ENCODE results near the gene FOSL2. TPM values are rescaled to one million over a fixed set of nuclear protein-coding genes. Genes with fewer than 3 reads are reported as not detected.

The FOSL2 gene
- total RNA-seq, result 58.6 and 103 TPM in 2 replicates

DNA sequence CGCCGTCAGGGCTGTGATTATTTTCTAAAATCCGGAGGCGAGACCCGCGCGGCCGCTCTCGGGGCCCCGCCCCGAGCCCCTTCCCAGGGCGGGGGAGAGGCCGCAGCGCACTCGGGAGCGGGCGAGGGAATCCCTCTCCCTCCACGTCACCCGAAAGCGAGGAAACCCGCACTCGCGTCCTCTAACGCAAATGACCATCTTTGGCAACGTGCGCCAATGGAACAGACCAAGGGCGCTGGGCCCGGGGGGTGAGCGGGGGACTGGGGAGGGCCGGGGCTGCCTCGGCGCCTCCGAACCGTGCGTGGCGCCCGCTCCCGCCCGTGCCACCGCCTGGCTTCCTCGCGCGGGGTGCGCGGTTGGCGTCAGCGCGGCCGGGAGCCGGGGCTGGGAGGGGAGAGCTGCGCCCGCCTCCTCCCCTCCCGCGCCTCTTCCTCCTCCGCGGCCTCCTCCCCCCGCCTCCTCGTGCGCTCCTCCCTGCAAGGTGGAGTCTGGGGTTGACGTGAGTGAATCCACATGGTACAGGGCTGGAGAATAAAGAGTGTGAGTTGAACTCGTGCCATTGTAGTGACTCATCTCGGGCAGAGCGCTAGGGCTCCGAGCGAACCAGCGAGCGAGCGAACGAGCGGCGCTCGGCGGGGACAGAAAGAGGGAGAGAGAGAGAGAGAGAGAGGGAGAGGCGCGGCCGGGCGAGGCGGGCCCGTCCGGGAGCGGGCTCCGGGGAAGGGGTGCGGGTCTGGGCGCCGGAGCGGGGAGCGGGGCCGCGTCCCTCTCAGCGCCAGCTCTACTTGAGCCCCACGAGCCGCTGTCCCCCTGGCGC, at the start of gene FOSL2:
Gene FOSL2, plus strand, starts transcription at position 562 of the 817 bp plus-strand sequence. CDS start 863 bp downstream, outside the sequence.
- peak; percentile 97 for DNase-seq (ENCODE audit: extremely low read depth, low read depth, low spot score)

- DNase-seq (ENCODE audit: extremely low read depth, low read depth, low spot score), result no peak
These were observed 49.3 kb upstream of the FOSL2 start for GRCh38 chr2:28343184-28343942.

DNA sequence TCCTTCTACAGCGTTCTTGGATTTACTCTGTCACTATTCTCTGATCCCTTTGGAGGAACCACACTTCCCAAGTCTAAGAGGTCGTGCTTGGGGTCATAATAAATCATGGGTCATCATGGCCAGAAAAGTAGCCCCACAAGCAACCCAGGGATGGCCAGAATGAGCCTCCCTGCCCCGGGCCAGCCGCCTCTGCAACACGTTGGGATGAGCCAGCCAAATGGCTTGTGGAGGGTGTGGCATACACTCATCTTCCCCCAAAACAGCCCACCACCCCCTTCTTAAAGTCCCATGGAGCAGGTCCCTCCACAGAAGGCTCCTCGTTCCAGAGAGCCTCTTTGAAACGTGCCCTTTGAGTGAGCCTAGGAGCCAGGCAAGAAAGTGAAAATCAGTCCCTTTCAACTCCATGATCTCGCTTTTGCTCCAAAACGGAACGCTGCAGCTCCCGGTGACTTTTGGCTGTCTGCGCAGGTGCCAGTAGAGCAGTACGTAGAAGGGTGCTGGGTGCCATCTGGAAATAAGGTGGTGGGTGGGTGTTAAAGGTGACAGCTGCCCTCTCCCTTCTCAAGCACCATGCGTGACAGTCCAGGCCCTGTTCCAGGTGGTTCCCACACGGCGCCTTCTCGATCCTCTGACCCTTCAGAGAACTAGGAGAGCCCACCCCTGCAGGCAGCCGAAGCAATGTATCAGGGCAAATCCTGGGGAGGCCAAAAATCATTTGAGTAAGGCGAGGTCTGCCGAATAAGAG, 48.5 kb upstream of the FOSL2 start:
- DNase-seq (ENCODE audit: extremely low read depth, low read depth, low spot score), result no peak

DNA sequence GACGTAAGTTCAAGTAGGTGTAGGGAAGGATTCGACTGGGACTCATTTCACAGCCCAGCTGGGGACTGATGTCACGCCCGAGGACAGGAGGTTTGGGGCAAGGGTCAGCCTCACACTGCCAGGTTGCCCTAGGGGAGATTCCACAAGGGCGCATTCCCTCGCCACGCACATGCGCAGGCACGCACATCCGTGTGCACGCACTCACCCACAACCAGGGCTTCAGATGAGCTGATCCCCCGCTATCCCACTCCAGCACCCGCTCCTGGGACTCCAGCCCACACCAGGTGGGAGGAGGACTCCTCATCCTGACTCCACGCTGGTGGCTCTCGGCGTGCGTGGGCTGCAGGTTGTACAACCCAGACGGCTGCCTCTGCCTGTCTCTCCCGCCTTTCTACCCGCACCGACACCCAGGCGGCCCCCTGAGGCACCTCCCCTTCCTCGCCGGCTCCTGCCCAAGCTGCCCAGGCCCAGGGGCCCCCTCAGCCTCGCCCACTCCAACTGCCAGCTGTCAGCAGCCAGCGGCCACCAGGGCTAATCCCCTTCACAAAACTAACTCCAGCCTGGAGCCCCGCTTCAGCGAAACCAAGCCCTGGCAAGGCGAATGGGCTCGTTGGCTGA, 47.8 kb upstream of the FOSL2 start:
- DNase-seq (ENCODE audit: extremely low read depth, low read depth, low spot score), result no peak

DNA sequence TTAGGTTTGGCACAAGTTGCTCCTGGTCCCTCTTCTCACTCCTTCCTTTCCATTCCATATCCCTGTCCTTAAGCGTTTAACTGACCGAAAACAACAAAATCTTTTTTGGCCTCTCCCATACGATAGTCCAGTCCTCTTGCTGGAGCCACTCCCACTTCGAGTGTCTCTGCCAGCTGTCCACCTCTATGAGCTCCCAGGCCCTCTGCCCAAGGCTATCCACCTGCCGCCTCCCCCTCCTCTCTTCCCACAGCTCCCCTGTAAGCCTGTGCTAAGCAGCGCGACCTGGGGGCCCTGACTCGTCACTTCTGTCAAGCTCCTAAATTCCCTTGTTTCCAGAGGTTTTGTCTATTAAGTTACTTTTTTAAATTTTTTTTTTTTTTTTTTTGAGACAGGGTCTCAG, 47.0 kb upstream of the FOSL2 start:
- no peak for DNase-seq (ENCODE audit: extremely low read depth, low read depth, low spot score)

GRCh38 chr2:28346587-28346986, 46.1 kb upstream of the FOSL2 start:
- DNase-seq (ENCODE audit: extremely low read depth, low read depth, low spot score), result no peak

- DNase-seq (ENCODE audit: extremely low read depth, low read depth, low spot score), result no peak
These were observed 45.5 kb upstream of the FOSL2 start for GRCh38 chr2:28347193-28347592.

- DNase-seq (ENCODE audit: extremely low read depth, low read depth, low spot score), result no peak
These were observed 45.1 kb upstream of the FOSL2 start for GRCh38 chr2:28347596-28347995.

DNA sequence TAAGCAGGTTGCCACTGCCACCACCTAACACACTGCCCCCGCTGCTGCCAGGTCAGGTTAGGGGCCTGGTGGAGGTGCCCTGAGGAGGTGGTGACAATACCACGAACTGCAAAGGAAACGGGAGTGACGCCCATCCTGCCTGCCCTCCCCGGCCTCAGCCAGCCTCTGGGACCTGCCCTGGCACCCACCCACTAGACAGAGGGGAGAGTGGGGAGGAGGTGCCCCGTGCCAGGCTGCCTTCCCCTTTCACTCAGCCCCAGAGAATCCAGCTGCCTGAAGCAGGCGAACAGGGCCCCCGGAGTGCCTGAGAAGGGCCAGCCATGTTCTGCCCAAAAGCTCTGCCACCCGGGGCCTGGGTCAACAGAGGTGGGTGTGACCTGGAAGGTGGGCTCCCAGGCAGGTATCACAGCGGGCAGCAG, 44.5 kb upstream of the FOSL2 start:
- DNase-seq (ENCODE audit: extremely low read depth, low read depth, low spot score), result no peak

DNA sequence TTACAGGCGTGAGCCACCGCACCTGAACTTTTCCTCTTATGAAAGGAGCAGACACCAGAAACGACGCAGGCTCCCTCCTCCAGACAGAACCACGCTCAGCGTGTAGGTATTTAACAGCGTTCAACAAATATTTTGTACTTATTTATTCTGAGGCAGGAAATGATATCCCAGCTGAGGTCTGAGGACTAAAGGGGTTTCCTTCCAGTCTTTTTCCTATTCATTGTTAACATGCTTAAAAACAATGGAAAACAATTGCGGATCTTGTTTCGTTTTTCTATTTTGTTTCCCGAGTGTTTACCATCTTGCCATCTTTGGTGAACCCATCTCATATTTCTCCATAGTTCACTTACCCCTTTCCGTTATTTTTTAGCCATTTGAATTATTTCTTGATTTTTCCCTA, 43.7 kb upstream of the FOSL2 start:
- DNase-seq (ENCODE audit: extremely low read depth, low read depth, low spot score), result no peak

DNA sequence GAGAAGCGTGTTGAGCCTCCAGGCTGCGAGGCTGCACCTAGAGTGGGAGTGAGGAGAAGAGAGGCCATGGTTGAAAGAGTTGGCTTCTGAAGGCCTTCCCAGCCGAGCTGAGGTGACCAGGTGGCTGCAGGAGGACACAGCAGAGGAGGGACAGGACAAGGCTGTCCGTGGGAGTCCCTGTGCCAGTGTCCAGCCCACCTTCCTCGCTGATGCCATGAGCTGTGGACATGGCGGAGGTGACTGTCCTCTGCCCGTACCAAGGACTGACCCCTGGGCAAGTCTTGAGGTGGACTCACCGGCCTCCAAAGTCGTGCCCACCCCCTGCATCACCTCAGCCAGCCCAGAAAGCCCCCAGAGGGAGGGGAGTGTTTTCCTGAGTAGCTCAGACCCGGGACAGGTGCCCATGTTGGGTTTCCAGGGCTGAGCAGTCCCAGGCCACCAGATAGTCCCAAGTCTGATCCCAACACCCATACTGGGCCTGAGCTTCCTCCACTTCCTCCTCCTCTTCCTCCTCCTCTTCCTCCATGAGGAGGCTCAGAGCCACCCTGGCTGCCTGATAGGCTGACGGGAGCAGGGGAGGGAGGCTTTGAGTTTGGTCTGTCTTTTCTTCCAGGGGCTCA, 43.0 kb upstream of the FOSL2 start:
- DNase-seq (ENCODE audit: extremely low read depth, low read depth, low spot score), result no peak

DNA sequence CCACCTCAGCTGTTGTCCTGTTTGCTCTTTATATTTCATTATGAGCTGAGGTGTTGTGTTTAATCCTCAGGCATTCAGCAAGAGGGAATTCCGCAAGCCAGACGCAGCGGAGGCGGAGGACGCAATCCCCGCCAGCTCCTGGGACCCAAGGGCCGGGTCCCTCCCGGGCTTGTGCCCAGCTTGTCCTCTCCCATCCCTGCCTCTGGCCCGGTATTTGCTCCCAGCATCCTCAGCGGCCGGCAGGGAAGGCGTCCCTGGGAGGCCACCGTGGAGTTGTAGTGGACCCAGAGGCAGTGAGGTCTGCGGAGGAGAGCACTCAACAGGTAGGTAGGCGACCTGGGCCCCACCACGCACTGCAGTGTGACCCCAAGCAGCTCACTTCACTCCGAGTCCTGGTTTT, 42.5 kb upstream of the FOSL2 start:
- DNase-seq (ENCODE audit: extremely low read depth, low read depth, low spot score), result no peak

- DNase-seq (ENCODE audit: extremely low read depth, low read depth, low spot score), result no peak
These were observed 41.8 kb upstream of the FOSL2 start for GRCh38 chr2:28350791-28351285.

GRCh38 chr2:28351621-28352020, 41.0 kb upstream of the FOSL2 start:
- no peak for DNase-seq (ENCODE audit: extremely low read depth, low read depth, low spot score)

DNA sequence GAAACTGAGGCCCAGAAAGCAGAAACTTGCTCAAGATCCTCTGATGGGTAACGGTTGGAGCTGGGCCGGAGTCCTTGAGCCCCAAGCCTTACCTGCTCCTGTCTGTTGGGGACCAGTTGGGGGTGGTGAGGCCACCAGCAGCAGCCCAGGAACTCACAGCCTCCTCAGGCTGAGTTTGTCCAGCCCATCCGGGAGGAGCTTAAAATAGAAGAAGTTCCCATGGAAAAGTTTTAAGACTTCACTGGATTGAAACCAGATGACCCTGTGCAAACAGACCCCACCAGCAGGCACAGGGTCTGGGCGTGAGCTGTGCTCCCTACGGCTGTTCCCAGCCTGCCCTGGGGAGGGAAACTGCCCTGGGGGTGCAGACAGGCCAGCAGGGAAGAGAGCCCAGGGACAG, 40.6 kb upstream of the FOSL2 start:
- DNase-seq (ENCODE audit: extremely low read depth, low read depth, low spot score), result no peak

GRCh38 chr2:28352610-28353195, 40.0 kb upstream of the FOSL2 start:
- no peak for DNase-seq (ENCODE audit: extremely low read depth, low read depth, low spot score)

DNA sequence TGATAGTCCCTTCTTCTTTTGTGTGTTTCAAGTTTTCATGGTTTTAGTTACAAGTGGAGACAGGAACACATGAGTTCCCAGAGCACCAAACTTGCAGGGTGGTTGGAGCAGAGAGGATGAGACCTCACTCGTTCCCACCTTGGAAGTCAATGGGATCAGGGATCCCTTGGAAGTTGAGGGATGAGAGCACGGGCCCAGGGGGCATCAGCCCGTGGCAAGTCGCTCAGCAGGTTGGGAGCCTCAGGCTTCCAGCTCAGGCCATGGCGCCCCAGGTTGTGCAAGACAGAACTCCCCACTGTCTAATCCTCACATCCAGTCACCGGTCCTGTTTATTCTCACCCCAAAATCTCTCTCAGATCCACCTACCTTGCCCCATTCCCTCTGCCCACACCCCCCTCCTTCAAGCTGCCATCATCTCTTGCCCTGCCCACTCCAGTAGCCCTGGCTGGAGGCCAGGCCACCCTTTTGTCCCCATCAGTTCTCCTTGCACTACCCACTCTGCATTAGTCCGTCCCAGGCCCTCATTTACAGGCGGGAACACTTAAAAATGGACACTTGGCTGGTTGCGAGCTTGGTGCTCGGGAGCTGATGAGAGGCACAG, 37.6 kb upstream of the FOSL2 start:
- no peak for DNase-seq (ENCODE audit: extremely low read depth, low read depth, low spot score)

GRCh38 chr2:28355521-28356094, 37.0 kb upstream of the FOSL2 start:
- no peak for DNase-seq (ENCODE audit: extremely low read depth, low read depth, low spot score)
